ENCODE measurements around the gene HOMEZ. TPM values are rescaled to one million over a fixed set of nuclear protein-coding genes. Genes with fewer than 3 reads are reported as not detected.
A peak's percentile ranks its signal among the peaks of the same experiment; 100 is the strongest.

HOMEZ gene
- total and polyA plus RNA-seq, 10 of the 15 experiments (the other 5 are each of a cell fraction or from before 2014, with no cell fraction given) = 2.6 to 19.3 (median 13.0) TPM

DNA sequence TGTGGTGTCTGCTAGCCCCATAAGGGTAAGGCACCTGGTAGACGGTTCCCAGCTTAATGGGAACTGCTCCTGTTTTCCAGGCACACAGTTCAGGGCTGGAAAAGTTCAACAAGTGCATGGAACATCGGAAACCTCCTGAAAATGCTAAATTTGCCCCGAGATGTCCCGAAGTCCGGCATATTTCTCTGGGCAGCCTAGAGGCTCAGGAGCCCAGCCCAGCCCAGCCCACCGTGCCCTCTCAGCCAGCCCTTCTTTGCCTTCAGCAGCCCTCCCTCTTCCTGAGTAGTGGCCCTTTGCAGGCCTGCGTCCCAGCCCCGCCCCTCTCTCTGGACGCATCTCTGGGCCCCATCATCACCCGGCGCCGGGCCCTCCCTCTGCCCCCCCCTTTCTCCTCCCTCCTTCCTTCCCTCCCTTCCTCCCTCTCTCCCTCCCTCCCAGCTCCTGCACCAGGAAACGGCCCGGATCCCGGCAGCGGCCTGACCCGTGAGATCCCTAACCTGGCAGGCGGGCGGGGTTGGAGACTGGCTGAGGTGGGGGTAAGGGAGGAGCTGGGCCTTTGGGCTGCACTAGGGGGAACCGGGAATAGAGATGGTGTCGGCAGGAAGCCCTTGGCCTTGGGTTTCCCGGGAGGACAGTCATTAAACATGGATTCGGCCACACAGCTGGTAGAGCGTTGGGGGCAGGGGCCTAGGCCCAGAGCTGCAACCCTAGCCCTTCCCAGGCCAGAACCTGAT lies 20.6 kb upstream of the HOMEZ start, which contains the start of gene BCL2L2 (continued):
- TF ChIP-seq TCF7 (IDR thresholded peaks at IDR 0.05; ENCODE audit: borderline replicate concordance) (no peak), ESRRA (IDR thresholded peaks at IDR 0.05; ENCODE audit: low read length) (no peak)
- TF ChIP-seq, protein P1, sequence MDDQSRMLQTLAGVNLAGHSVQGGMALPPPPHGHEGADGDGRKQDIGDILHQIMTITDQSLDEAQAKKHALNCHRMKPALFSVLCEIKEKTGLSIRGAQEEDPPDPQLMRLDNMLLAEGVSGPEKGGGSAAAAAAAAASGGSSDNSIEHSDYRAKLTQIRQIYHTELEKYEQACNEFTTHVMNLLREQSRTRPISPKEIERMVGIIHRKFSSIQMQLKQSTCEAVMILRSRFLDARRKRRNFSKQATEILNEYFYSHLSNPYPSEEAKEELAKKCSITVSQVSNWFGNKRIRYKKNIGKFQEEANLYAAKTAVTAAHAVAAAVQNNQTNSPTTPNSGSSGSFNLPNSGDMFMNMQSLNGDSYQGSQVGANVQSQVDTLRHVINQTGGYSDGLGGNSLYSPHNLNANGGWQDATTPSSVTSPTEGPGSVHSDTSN (IDR thresholded peaks at IDR 0.05; ENCODE audit: insufficient replicate concordance, low read depth, low read length) = no peak

DNA sequence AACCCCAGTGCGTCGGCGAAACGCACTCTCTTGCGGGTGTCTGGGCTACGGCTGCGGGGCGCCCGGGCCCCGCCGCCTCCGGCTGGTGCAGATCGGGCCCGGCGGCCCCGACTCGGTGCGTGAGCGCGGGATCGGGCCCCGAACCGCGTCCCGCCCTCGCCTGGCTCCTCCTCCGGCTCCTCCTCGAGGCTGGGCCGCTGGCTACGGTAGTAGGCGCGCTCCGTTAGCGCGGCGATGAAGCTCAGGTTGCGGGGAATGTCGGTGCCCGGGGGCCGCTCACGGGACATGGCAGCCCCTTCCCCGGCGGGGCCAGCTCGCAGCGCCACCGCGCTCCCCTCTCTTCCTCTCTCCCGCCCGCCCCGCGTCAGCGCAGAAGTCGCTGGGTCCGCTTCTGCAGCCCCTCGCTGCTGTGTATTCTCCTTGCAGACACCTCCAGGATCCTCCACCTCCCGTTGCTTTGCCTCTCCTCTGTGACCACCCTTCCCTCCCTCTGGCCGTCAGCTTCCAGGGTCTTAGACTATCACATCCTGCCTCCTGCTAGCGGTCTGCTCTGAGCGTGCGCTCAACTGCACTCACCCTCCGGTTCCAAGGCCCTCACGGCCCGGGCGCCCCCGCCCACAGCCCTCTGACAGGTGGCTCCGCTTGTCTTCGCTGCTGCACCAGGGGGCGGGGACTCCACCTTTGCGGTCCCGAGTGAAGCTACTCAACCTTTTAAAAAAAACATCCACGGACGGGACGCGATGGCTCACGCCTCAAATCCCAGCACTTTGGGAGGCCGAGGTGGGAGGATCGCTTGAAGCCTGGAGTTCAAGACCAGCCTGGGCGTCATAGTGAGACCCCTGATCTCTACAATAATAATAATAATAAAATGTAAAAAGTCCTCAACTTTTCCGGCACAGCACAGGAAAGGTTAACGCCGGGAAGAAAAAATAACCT lies 16.6 kb upstream of the HOMEZ start, which contains the start of gene PPP1R3E:
Gene PPP1R3E, minus strand, starts transcription at position 570 of the 936 bp plus-strand sequence. Its CDS starts 283 bp downstream, at position 287.
- peak; percentile 60 for ATAC-seq
- FAIRE-seq = peak; percentile 59
- H3K27ac ChIP-seq (ENCODE audit: control insufficient read depth, insufficient read depth) = peak within 1 kb of the TSS; percentile 84
- SMC1A ChIA-PET (ENCODE audit: uncharacterized antibody, unreplicated experiment) = interaction anchor here (0.8 to 7.1 kb wide), 5 partner anchors 10 to 226 kb away, joined by 3 to 48 read pairs (median 3); partner anchors contain the start of genes ACIN1, C14orf119, HOMEZ and PABPN1
- RAD21 ChIA-PET (ENCODE audit: unreplicated experiment) = interaction anchor here (0.8 to 8.7 kb wide), 3 partner anchors 17 to 208 kb away, joined by 4 to 103 read pairs (median 21); partner anchors contain the start of genes ACIN1, C14orf119, HOMEZ and PABPN1
- H3K27me3 ChIP-seq (replicated peaks in 1 of 2; ENCODE audit: control insufficient read depth in 2 of 2, insufficient read depth in 2 of 2, low read length in 1 of 2) = no peaks in the 10 kb centered on the region
- BruUV-seq (replicated peaks) = no TSS peak
- H3K4me3 ChIP-seq = peak within 1 kb of the TSS; percentile 67
- CTCF ChIA-PET = interaction anchor here (0.7 to 5.8 kb wide), 15 partner anchors 8 to 234 kb away, joined by 3 to 77 read pairs (median 4); partner anchors contain the start of genes HOMEZ and PABPN1
- under 1% methylated on average over 74 of the region's 81 CpGs for WGBS (ENCODE audit: insufficient coverage, insufficient replicate concordance, low lambda C conversion rate, missing lambda C conversion rate)
- peaks cover 14% of the 10 kb centered on the region for H3K4me1 ChIP-seq (ENCODE audit: control insufficient read depth, insufficient read depth, low read length)
- H4K20me1 ChIP-seq (ENCODE audit: control insufficient read depth, insufficient read depth) = no peaks in the 10 kb centered on the region
- peak within 1 kb of the TSS; percentile 92 for H2AFZ ChIP-seq (ENCODE audit: control insufficient read depth, low read depth, low read length)
- DNase-seq (ENCODE audit: low read depth, low spot score) = no peak
- peak within 1 kb of the TSS; percentile 73 for H3K4me2 ChIP-seq (ENCODE audit: control insufficient read depth, insufficient read depth)
- POLR2A ChIA-PET = interaction anchor here (0.6 to 5.7 kb wide), 5 partner anchors 14 to 208 kb away, joined by 3 to 98 read pairs (median 4); partner anchors contain the start of genes ACIN1, C14orf119, HOMEZ and PABPN1
- no peaks in the 10 kb centered on the region for H3K36me3 ChIP-seq (ENCODE audit: control insufficient read depth in 2 of 2, insufficient read depth in 2 of 2, low read length in 1 of 2)
- peak within 1 kb of the TSS; percentile 78 for H3K9ac ChIP-seq (ENCODE audit: control insufficient read depth, insufficient read depth, low read length)
- intact Hi-C loops (cut with micrococcal nuclease; ENCODE audit: unreplicated experiment) = no loop called here
- H3K9me3 ChIP-seq (replicated peaks; ENCODE audit: control insufficient read depth, insufficient read depth, low read length) = no peaks in the 10 kb centered on the region
- peaks cover 23% of the 10 kb centered on the region for H3K79me2 ChIP-seq (ENCODE audit: control insufficient read depth, insufficient read depth, low read length)
- in situ Hi-C loops (cut with MboI) = loop anchor here (10.0 to 25.0 kb wide), 2 partner anchors 810 to 1132 kb away; partner anchors contain the start of genes DCAF11 and NRL
- TF ChIP-seq KLF5 (IDR thresholded peaks at IDR 0.05; ENCODE audit: partially characterized antibody) (no peak), MXI1 (IDR thresholded peaks at IDR 0.05; ENCODE audit: low read depth, low read length) (peak; percentile 44), IKZF1 (conservative IDR thresholded peaks at IDR 0.05) (no peak; the same call in 1 of the 2 replicates), TCF3 (IDR thresholded peaks at IDR 0.05; ENCODE audit: borderline replicate concordance, insufficient read depth, low read depth, low read length) (peak; percentile 83), ETV6 (conservative IDR thresholded peaks at IDR 0.05 in 1 of 2, IDR thresholded peaks at IDR 0.05 in 1 of 2; ENCODE audit: borderline replicate concordance in 1 of 2, low read depth in 1 of 2) (no peak), NR2F1 (conservative IDR thresholded peaks at IDR 0.05) (peak; percentile 26; the same call in 1 of the 2 replicates), GATAD2B (conservative IDR thresholded peaks at IDR 0.05; ENCODE audit: low read depth) (peak; percentile 37; the same call in 1 of the 2 replicates)
- TF ChIP-seq, protein P2, sequence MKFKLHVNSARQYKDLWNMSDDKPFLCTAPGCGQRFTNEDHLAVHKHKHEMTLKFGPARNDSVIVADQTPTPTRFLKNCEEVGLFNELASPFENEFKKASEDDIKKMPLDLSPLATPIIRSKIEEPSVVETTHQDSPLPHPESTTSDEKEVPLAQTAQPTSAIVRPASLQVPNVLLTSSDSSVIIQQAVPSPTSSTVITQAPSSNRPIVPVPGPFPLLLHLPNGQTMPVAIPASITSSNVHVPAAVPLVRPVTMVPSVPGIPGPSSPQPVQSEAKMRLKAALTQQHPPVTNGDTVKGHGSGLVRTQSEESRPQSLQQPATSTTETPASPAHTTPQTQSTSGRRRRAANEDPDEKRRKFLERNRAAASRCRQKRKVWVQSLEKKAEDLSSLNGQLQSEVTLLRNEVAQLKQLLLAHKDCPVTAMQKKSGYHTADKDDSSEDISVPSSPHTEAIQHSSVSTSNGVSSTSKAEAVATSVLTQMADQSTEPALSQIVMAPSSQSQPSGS (IDR thresholded peaks at IDR 0.05; ENCODE audit: low read length) = no peak
- TF ChIP-seq, protein P3, sequence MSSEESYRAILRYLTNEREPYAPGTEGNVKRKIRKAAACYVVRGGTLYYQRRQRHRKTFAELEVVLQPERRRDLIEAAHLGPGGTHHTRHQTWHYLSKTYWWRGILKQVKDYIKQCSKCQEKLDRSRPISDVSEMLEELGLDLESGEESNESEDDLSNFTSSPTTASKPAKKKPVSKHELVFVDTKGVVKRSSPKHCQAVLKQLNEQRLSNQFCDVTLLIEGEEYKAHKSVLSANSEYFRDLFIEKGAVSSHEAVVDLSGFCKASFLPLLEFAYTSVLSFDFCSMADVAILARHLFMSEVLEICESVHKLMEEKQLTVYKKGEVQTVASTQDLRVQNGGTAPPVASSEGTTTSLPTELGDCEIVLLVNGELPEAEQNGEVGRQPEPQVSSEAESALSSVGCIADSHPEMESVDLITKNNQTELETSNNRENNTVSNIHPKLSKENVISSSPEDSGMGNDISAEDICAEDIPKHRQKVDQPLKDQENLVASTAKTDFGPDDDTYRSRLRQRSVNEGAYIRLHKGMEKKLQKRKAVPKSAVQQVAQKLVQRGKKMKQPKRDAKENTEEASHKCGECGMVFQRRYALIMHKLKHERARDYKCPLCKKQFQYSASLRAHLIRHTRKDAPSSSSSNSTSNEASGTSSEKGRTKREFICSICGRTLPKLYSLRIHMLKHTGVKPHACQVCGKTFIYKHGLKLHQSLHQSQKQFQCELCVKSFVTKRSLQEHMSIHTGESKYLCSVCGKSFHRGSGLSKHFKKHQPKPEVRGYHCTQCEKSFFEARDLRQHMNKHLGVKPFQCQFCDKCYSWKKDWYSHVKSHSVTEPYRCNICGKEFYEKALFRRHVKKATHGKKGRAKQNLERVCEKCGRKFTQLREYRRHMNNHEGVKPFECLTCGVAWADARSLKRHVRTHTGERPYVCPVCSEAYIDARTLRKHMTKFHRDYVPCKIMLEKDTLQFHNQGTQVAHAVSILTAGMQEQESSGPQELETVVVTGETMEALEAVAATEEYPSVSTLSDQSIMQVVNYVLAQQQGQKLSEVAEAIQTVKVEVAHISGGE (CRISPR knock-in tag; IDR thresholded peaks at IDR 0.05) = no peak

Data from GM12878 (cell line).